K562 (cell line): Measurements from ENCODE around the gene TSC22D2. TPM values are rescaled to one million over a fixed set of nuclear protein-coding genes. Genes with fewer than 3 reads are reported as not detected.
A peak's percentile ranks its signal among the peaks of the same experiment; 100 is the strongest.

Source experiments
- ELF1 ChIP-seq: fragments of 200-800 bp; sonication (Bioruptor generic); IDR thresholded peaks from 2 replicates; pipeline ENCODE4 v1.6.1; 2016; ENCODE audit warnings: missing genetic modification characterization, missing compliant biosample characterization
- EP400 ChIP-seq: fragments of 450-650 bp; IDR thresholded peaks from 2 replicates; pipeline ENCODE4 v1.6.1; 2017; ENCODE audit warnings: antibody characterized with exemption, mild to moderate bottlenecking, moderate library complexity
- ESRRA ChIP-seq: fragments of 450-650 bp; IDR thresholded peaks from 2 replicates; pipeline ENCODE4 v1.6.1; 2014; ENCODE audit warnings: low read depth, mild to moderate bottlenecking, moderate library complexity, borderline replicate concordance
- MTA3 ChIP-seq: fragments of 450-650 bp; formaldehyde crosslinking; IDR thresholded peaks from 2 replicates; pipeline ENCODE4 v1.6.1; 2017; ENCODE audit warnings: mild to moderate bottlenecking, borderline replicate concordance
- POLR2A ChIP-seq: fragments of 450-650 bp; conservative IDR thresholded peaks from 2 replicates; pipeline ENCODE4 v1.6.1; 2016
- RBM15 ChIP-seq: fragments of 200-400 bp; formaldehyde crosslinking; IDR thresholded peaks from 2 replicates; pipeline ENCODE4 v1.6.1; 2018; ENCODE audit warnings: mild to moderate bottlenecking, low read length, moderate library complexity; ENCODE audit not compliant: insufficient read depth
- YY1 ChIP-seq, 3 experiments: IDR thresholded peaks; 2 replicates each; pipeline ENCODE4 v1.6.1; 2011; ENCODE audit warnings: low read length in 2 of 3, mild to moderate bottlenecking in 2 of 3, moderate library complexity in 2 of 3, borderline replicate concordance in 1 of 3, control low read depth in 1 of 3, low read depth in 1 of 3; ENCODE audit not compliant: insufficient read depth in 3 of 3, insufficient replicate concordance in 2 of 3, control insufficient read depth in 1 of 3, insufficient read length in 1 of 3; ENCODE audit errors: extremely low read depth in 1 of 3
- ZNF384 ChIP-seq: IDR thresholded peaks from 2 replicates; pipeline ENCODE4 v1.6.1; 2012; ENCODE audit warnings: low read depth, low read length, improper control_type of control experiment
- ZNF830 ChIP-seq: fragments of 250-450 bp; sonication (Bioruptor Pico); IDR thresholded peaks from 2 replicates; pipeline ENCODE4 v1.5.0; 2021; ENCODE audit warnings: mild to moderate bottlenecking
- polyA plus RNA-seq, 8 experiments: library from polyadenylated mRNA; depleted of rRNA in 4 of 8; stranded (reverse) in 5 of 8; unstranded in 3 of 8; fragments of >200 nt; fragmentation: Nextera tagmentation in 2 of 8; fragmentation: Illumina TruSeq in 1 of 8; extraction: Ambion mirVana in 2 of 8; extraction: Trizol in 1 of 8; gene quantifications; 2 replicates each; pipeline versions ENCODE4 v1.2.1 to v1.2.3, GENCODE V29; 2011 to 2014; ENCODE audit warnings: inconsistent platforms in 1 of 8, missing spikeins in 1 of 8
- total RNA-seq, 7 experiments: library from RNA; depleted of rRNA in 6 of 7; stranded (reverse); fragments of >200 nt in 6 of 7; fragmentation: Illumina TruSeq in 2 of 7; extraction: Trizol in 2 of 7; gene quantifications; 2 replicates each; pipeline versions ENCODE4 v1.2.1 to v1.2.3, GENCODE V29; 2011 to 2021; ENCODE audit warnings: low replicate concordance in 1 of 7
- TF ChIP-seq, protein P1 (sequence below), 2 experiments: fragments of 450-650 bp; conservative IDR thresholded peaks; 2 replicates each; pipeline ENCODE4 v1.6.1; 2017; ENCODE audit warnings: mild to moderate bottlenecking in 2 of 2, moderate library complexity in 2 of 2
- TF ChIP-seq, protein P2 (sequence below): sonication (generic); formaldehyde crosslinking; IDR thresholded peaks from 2 replicates; pipeline ENCODE4 v1.8.0; 2022; ENCODE audit warnings: missing genetic modification reagents, mild to moderate bottlenecking, borderline replicate concordance
- TF ChIP-seq, protein P3 (sequence below): fragments of 450-650 bp; IDR thresholded peaks from 2 replicates; pipeline ENCODE4 v1.6.1; 2017; ENCODE audit warnings: antibody characterized with exemption, mild to moderate bottlenecking
- TF ChIP-seq, protein P4 (sequence below): IDR thresholded peaks from 2 replicates; pipeline ENCODE4 v1.6.1; 2016; ENCODE audit warnings: missing genetic modification characterization, missing compliant biosample characterization
- TF ChIP-seq, protein P5 (sequence below), 3 experiments: IDR thresholded peaks in 2 of 3; conservative IDR thresholded peaks in 1 of 3; 2 replicates each; pipeline ENCODE4 v1.5.1; 2011 to 2012; ENCODE audit warnings: low read length in 3 of 3, mild to moderate bottlenecking in 3 of 3, control low read depth in 2 of 3, improper control_type of control experiment in 1 of 3, inconsistent platforms in 1 of 3, low read depth in 1 of 3, mixed read lengths in 1 of 3, moderate library complexity in 1 of 3; ENCODE audit not compliant: insufficient read depth in 2 of 3

Gene TSC22D2
- total and polyA plus RNA-seq, 9 of the 15 experiments (the other 6 are each of a cell fraction or from before 2014, with no cell fraction given) = 5.5 to 44.0 (median 19.3) TPM

DNA sequence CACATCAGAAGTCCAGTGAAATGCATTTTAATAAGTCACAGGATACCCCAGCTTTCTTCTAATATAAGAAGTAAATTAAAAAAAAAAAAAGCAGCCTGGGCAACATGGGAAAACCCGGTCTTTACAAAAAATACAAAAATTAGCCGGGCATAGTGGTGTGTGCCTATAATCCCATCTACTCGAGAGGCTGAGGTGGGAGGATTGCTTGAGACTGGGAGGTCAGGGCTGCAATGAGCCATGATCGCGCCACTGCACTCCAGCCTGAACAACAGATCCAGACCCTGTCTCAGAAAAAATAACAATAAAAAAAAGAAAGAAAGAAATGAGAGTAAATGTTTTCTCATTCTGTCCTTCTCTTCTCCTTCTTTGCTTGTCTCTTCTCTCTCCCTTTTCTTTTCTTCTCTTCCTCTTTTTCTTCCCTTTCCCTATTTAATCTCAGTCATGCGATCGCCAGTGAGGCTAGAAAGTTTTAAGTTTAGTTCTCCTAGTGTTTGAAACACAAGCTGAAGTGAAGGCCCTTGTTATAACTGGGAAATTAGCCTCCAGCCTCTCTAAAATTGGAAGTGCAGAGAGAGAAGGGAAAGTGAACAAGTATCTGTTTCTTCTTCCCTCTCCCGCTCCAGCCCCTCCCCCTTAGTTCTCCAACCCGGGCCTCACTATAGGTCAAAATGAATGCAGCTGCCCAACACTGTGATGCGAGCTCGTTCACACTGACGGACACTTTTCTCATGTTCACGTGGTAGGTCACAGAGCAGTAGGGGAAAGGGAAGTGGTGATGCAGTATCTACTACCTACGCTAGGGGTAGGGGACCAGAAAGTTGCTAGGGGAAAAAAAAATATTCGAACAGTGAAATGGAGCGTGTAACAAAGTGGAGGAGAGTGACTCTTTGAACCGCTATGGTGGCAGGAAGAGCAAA is 23.5 kb upstream of the TSC22D2 start (continued):
- TF ChIP-seq, protein P1, sequence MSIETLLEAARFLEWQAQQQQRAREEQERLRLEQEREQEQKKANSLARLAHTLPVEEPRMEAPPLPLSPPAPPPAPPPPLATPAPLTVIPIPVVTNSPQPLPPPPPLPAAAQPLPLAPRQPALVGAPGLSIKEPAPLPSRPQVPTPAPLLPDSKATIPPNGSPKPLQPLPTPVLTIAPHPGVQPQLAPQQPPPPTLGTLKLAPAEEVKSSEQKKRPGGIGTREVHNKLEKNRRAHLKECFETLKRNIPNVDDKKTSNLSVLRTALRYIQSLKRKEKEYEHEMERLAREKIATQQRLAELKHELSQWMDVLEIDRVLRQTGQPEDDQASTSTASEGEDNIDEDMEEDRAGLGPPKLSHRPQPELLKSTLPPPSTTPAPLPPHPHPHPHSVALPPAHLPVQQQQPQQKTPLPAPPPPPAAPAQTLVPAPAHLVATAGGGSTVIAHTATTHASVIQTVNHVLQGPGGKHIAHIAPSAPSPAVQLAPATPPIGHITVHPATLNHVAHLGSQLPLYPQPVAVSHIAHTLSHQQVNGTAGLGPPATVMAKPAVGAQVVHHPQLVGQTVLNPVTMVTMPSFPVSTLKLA (conservative IDR thresholded peaks at IDR 0.05) = peak in 1 of 2 experiments; percentile 46; a peak in 3 of 4 replicates
- TF ChIP-seq, protein P2, sequence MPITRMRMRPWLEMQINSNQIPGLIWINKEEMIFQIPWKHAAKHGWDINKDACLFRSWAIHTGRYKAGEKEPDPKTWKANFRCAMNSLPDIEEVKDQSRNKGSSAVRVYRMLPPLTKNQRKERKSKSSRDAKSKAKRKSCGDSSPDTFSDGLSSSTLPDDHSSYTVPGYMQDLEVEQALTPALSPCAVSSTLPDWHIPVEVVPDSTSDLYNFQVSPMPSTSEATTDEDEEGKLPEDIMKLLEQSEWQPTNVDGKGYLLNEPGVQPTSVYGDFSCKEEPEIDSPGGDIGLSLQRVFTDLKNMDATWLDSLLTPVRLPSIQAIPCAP (CRISPR knock-in tag) = no peak
- TF ChIP-seq MTA3 = peak; percentile 42
- TF ChIP-seq RBM15 = no peak
- TF ChIP-seq ZNF384 = peak; percentile 85
- TF ChIP-seq, protein P3, sequence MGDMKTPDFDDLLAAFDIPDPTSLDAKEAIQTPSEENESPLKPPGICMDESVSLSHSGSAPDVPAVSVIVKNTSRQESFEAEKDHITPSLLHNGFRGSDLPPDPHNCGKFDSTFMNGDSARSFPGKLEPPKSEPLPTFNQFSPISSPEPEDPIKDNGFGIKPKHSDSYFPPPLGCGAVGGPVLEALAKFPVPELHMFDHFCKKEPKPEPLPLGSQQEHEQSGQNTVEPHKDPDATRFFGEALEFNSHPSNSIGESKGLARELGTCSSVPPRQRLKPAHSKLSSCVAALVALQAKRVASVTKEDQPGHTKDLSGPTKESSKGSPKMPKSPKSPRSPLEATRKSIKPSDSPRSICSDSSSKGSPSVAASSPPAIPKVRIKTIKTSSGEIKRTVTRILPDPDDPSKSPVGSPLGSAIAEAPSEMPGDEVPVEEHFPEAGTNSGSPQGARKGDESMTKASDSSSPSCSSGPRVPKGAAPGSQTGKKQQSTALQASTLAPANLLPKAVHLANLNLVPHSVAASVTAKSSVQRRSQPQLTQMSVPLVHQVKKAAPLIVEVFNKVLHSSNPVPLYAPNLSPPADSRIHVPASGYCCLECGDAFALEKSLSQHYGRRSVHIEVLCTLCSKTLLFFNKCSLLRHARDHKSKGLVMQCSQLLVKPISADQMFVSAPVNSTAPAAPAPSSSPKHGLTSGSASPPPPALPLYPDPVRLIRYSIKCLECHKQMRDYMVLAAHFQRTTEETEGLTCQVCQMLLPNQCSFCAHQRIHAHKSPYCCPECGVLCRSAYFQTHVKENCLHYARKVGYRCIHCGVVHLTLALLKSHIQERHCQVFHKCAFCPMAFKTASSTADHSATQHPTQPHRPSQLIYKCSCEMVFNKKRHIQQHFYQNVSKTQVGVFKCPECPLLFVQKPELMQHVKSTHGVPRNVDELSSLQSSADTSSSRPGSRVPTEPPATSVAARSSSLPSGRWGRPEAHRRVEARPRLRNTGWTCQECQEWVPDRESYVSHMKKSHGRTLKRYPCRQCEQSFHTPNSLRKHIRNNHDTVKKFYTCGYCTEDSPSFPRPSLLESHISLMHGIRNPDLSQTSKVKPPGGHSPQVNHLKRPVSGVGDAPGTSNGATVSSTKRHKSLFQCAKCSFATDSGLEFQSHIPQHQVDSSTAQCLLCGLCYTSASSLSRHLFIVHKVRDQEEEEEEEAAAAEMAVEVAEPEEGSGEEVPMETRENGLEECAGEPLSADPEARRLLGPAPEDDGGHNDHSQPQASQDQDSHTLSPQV = peak; percentile 29; the same call in 1 of the 2 replicates
- TF ChIP-seq, protein P4, sequence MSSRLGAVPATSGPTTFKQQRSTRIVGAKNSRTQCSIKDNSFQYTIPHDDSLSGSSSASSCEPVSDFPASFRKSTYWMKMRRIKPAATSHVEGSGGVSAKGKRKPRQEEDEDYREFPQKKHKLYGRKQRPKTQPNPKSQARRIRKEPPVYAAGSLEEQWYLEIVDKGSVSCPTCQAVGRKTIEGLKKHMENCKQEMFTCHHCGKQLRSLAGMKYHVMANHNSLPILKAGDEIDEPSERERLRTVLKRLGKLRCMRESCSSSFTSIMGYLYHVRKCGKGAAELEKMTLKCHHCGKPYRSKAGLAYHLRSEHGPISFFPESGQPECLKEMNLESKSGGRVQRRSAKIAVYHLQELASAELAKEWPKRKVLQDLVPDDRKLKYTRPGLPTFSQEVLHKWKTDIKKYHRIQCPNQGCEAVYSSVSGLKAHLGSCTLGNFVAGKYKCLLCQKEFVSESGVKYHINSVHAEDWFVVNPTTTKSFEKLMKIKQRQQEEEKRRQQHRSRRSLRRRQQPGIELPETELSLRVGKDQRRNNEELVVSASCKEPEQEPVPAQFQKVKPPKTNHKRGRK = peak; percentile 63; the same call in 1 of the 2 replicates
- TF ChIP-seq ZNF830 (CRISPR knock-in tag) = no peak
- TF ChIP-seq ESRRA = peak; percentile 13; the same call in 1 of the 2 replicates
- TF ChIP-seq EP400 = peak; percentile 31; the same call in 1 of the 2 replicates
- TF ChIP-seq, protein P5, sequence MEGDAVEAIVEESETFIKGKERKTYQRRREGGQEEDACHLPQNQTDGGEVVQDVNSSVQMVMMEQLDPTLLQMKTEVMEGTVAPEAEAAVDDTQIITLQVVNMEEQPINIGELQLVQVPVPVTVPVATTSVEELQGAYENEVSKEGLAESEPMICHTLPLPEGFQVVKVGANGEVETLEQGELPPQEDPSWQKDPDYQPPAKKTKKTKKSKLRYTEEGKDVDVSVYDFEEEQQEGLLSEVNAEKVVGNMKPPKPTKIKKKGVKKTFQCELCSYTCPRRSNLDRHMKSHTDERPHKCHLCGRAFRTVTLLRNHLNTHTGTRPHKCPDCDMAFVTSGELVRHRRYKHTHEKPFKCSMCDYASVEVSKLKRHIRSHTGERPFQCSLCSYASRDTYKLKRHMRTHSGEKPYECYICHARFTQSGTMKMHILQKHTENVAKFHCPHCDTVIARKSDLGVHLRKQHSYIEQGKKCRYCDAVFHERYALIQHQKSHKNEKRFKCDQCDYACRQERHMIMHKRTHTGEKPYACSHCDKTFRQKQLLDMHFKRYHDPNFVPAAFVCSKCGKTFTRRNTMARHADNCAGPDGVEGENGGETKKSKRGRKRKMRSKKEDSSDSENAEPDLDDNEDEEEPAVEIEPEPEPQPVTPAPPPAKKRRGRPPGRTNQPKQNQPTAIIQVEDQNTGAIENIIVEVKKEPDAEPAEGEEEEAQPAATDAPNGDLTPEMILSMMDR (IDR thresholded peaks at IDR 0.05 in 2 of 3, conservative IDR thresholded peaks at IDR 0.05 in 1 of 3; ENCODE audit: insufficient read depth in 2 of 3, low read depth in 1 of 3, low read length in 3 of 3) = peak; percentile 50 to 64 (median 53)
- peak in 1 of 3 experiments; percentile 29 for TF ChIP-seq YY1 (IDR thresholded peaks at IDR 0.05; ENCODE audit: borderline replicate concordance in 1 of 3, control insufficient read depth in 1 of 3, extremely low read depth in 1 of 3, insufficient read depth in 3 of 3, insufficient read length in 1 of 3, insufficient replicate concordance in 2 of 3, low read depth in 1 of 3, low read length in 2 of 3)
- peak; percentile 39; the same call in 1 of the 2 replicates for TF ChIP-seq ELF1 (tag)
- 0 out of 2 replicates have a peak, but pooled peaks have one; percentile 48 for TF ChIP-seq POLR2A
